Esophagus squamous epithelium (tissue), 4 donors: Measurements from ENCODE around the gene HES1.

ENCODE experiments used
- CTCF ChIP-seq, 6 experiments: fragments of 450-650 bp in 4 of 6; fragments of 200-600 bp in 2 of 6; sonication (generic) in 2 of 6; IDR thresholded peaks; one replicate each; pipeline ENCODE4 v1.5.1; 2016 to 2019; ENCODE audit warnings: antibody characterized with exemption in 6 of 6, mild to moderate bottlenecking in 4 of 6, moderate library complexity in 4 of 6
- POLR2A ChIP-seq, 4 donors: fragments of 450-650 bp; IDR thresholded peaks; one replicate each; pipeline ENCODE4 v1.6.1; 2017; ENCODE audit warnings: antibody characterized with exemption in 4 of 4, mild to moderate bottlenecking in 4 of 4, moderate library complexity in 3 of 4

GRCh38 chr3:194121891-194122631, 13.9 kb upstream of the HES1 start:
- TF ChIP-seq CTCF (IDR thresholded peaks at IDR 0.05) (no peak), POLR2A (IDR thresholded peaks at IDR 0.05) (no peak)
